ENCODE data around the gene LIFR.
A peak's percentile ranks its signal among the peaks of the same experiment; 100 is the strongest.

Gene LIFR

DNA sequence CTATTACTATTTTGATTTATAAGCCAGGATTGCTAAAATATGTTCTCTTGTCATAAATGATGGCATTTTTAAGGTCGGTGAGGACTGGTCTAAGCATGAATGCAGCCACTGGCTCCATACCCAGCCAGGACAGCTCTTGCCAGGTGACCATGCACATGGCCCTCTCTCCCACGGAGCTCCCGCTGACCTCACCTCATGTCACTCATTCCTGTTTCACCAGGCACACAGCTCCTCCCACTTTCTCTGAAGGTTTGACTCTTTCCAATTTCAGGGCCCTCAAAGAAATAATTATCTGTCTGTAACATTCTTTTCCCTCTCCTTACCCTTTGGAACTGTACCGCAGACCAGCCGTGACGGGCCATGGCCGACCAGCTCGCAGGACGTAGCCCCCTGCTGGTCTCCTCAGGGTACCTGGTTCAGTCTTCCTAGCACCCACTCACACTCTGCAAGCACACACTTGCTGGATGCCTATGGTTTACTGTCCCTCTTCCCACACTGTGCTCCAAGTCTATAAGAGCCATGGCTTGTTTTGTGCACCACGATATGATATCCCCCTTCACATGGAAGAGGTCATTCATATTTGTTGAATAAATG is 72.5 kb downstream of the LIFR start:
- no peak overlapping the region for H3K4me3 ChIP-seq (ENCODE audit: control insufficient read depth, low read depth, low read length)
- TF ChIP-seq, protein P1, sequence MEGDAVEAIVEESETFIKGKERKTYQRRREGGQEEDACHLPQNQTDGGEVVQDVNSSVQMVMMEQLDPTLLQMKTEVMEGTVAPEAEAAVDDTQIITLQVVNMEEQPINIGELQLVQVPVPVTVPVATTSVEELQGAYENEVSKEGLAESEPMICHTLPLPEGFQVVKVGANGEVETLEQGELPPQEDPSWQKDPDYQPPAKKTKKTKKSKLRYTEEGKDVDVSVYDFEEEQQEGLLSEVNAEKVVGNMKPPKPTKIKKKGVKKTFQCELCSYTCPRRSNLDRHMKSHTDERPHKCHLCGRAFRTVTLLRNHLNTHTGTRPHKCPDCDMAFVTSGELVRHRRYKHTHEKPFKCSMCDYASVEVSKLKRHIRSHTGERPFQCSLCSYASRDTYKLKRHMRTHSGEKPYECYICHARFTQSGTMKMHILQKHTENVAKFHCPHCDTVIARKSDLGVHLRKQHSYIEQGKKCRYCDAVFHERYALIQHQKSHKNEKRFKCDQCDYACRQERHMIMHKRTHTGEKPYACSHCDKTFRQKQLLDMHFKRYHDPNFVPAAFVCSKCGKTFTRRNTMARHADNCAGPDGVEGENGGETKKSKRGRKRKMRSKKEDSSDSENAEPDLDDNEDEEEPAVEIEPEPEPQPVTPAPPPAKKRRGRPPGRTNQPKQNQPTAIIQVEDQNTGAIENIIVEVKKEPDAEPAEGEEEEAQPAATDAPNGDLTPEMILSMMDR (conservative IDR thresholded peaks at IDR 0.05; ENCODE audit: control insufficient read depth, insufficient read depth, low read depth, low read length) = no peak
- no peak for DNase-seq (ENCODE audit: low read depth)

DNA sequence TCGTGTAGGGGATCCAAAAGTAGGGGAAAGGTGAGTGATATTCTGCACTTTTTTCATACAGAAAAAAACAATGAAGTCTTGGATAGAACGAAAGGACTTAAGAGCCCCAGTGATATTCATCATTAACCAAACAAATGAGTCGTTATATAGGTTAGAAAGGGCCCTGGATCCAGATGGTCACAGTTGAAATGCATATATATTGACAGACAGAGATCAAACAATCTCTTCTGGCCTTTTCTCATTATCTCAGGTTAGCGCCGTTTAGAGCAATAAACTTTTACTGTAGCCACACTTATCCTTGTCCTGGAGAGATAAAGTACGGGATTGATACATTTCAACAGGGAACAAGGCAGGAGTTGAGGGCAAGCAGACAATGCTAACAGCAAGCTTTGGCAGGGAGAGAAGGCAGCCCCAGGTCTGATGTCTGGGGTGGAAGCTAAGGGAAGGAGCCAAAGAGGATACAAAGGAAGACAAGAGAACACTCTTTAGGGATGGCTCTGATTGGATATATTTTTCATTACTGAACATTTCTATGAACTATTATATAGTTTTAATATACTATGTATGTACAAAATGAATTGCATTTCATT is 77.0 kb downstream of the LIFR start:
- peak; percentile 18 for DNase-seq (ENCODE audit: low read depth)
- TF ChIP-seq, protein P1 (conservative IDR thresholded peaks at IDR 0.05; ENCODE audit: control insufficient read depth, insufficient read depth, low read depth, low read length) = no peak
- no peak overlapping the region for H3K4me3 ChIP-seq (ENCODE audit: control insufficient read depth, low read depth, low read length)

DNA sequence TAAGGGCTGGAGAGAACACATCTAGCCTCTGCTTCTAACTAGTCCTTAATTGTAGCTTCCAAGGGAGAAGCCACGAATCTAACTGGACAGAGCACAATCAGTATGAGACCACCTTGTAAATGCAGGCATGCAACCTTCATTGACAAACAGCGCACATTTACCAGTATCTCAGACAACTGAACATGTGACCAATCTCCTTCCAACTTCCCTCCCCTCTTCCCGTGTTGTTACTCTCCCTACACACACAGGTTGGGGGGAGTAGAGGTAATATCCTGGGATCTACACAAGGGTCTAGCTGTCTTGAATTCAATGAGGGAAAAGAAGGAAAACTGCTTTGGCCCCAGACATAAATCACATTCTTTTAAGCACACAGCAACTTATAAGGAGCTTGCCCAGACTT is 77.6 kb downstream of the LIFR start:
- no peak for DNase-seq (ENCODE audit: low read depth)
- TF ChIP-seq, protein P1 (conservative IDR thresholded peaks at IDR 0.05; ENCODE audit: control insufficient read depth, insufficient read depth, low read depth, low read length) = no peak
- H3K4me3 ChIP-seq (ENCODE audit: control insufficient read depth, low read depth, low read length) = no peak overlapping the region

DNA sequence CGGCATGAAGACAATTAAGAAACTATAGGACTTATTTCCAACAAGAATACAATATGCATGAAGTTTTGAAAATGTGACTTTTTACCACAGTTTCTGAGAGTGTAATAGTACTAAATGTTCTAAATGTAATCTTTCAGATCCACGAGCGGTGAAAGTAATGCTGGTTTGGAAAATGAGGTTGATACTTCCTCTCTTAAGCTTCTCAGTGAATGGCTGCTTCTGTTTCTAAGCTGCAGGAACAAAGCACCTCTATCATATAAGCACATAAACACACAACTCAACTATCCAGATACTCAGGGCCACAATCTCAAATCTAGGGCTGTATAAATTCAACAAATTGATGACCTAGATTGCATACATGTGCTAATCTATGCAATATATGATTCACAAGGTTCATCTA is 78.3 kb downstream of the LIFR start:
- H3K4me3 ChIP-seq (ENCODE audit: control insufficient read depth, low read depth, low read length) = no peak overlapping the region
- DNase-seq (ENCODE audit: low read depth) = no peak
- TF ChIP-seq, protein P1 (conservative IDR thresholded peaks at IDR 0.05; ENCODE audit: control insufficient read depth, insufficient read depth, low read depth, low read length) = no peak

DNA sequence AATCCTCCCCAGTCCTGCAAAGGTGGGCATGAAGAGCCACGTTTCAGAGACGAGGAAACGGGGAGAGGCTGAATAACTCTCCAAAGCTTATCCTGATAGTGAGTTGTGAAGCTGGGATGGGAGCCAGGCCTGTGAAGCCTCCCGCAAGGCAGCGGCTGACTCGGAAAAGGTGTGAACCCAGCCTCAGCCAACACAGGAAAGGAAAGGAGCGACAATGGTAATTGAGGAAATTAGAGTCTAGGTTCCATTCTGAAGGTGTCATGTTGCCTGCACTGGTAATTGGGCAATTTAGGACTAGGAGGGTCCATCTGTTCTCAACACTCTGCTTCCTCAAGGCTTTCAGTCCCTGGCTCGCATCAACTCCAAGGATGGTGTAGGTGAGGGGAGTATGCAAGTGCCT is 83.4 kb downstream of the LIFR start:
- H3K4me3 ChIP-seq (ENCODE audit: control insufficient read depth, low read depth, low read length) = no peak overlapping the region
- no peak for DNase-seq (ENCODE audit: low read depth)
- TF ChIP-seq, protein P1 (conservative IDR thresholded peaks at IDR 0.05; ENCODE audit: control insufficient read depth, insufficient read depth, low read depth, low read length) = no peak

DNA sequence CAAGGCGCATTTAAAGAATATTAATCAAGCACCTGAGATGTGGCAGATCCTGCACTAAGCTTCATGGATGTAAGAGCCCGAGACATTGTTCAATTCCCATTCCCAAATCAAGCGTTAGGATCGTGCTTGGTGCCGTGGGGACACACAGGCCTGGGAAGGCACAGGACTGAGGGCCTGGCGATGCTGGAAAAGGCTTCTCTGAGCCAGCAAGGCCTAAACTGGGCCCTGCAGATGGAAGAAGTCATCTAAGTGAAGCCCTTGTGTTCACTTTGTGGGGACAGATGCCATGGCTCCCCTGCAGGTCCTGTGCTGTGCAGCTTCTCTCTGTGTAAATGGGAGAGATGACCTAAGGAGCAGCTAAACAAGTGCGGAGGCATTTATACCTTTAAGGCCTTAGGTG is 83.9 kb downstream of the LIFR start:
- TF ChIP-seq, protein P1 (conservative IDR thresholded peaks at IDR 0.05; ENCODE audit: control insufficient read depth, insufficient read depth, low read depth, low read length) = no peak
- H3K4me3 ChIP-seq (ENCODE audit: control insufficient read depth, low read depth, low read length) = no peak overlapping the region

More for the DNA sequence above, 83.9 kb downstream of the LIFR start:
- DNase-seq (ENCODE audit: low read depth) = no peak
